ENCODE results near the gene SLC15A4.

- TF ChIP-seq CTCF (IDR thresholded peaks at IDR 0.05) (no peak), POLR2AphosphoS5 (IDR thresholded peaks at IDR 0.05) (no peak), EP300 (IDR thresholded peaks at IDR 0.05) (no peak)
Measured at GRCh38 chr12:128864516-128865186, 40.9 kb upstream of the SLC15A4 start.
